CD4-positive, alpha-beta T cell treated with Interleukin-15 for 4 hours (primary cell): ENCODE data around the gene PAQR7.

ENCODE experiments used
- DNase-seq: peaks from one replicate; pipeline ENCODE4 v3.0.0-alpha.2; 2020; ENCODE audit warnings: low spot score

PAQR7 gene

DNA sequence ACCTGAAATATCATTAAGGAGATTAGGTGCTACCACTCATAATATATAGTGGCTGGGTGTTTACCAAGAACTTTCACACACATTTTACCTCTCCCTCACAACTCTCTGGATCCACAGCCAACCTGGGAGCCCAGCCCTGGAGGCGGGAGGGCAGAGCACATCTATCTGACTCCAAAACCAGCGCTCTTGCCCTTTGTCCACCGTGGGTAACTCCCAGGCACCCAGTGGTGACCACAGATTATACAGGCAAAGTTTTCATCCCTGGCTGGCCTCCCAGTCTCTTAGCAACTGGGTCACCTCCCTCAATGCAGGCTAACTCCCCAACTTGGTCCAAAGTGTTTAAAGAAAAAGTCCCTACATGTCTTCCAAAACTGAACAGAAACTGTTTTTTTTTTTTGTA lies 2.4 kb downstream of the PAQR7 start:
- DNase-seq = no peak

DNA sequence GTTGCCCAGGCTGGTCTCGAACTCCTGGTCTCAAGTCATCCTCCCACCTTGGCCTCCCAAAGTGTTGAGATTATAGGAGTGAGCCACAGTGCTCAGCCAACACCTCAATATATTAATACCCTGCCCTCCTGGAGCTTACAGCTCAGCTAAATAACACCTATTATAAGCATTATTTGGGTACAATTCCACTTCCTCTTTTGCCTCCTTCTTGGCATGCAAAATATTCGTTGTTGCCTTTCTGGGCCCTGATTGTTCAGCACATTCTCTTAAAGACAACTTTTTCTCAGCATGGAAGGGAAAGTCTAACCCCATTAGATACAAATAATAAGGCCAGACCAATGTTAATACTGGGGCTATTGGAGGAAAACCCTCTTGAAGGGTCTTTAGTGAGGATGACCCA lies 2.8 kb downstream of the PAQR7 start:
- DNase-seq = no peak

DNA sequence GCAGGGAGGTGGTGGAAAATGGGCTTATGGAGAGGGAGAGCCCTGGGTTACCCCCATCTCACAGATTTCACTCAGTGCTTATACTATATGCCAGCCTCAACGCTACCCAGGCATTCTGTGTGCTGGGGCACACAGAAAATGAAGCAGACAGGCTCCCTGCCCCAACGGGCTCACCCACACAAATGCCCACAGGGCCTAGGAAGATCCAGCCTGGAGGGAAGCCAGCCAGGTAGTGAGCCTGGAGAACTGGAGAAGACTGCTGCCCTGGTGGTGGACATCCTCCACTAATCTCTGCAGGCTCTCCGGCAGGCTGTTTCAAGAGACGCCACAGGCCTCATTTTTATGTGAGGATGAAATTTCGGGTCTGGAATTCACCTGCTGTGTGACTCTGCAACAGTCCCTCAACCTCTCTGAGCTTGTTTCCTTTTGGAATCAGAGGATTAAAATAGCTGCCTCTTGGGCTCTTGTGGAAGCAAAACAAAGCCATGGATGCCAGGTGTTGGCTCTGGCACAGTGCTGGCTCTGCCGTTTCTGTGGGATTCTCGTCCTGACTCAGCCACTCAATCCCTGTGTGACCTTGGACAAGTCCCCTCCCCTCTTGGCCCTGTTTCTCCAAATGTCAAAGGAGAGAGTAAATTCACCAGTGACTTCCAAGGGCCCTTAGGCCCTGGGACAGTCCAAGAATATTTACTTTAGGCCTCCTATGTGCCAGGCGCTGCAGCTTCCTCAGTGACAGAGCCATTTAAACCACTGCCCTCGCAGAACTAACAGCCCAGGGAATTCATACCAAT lies 3.6 kb downstream of the PAQR7 start:
- no peak for DNase-seq

DNA sequence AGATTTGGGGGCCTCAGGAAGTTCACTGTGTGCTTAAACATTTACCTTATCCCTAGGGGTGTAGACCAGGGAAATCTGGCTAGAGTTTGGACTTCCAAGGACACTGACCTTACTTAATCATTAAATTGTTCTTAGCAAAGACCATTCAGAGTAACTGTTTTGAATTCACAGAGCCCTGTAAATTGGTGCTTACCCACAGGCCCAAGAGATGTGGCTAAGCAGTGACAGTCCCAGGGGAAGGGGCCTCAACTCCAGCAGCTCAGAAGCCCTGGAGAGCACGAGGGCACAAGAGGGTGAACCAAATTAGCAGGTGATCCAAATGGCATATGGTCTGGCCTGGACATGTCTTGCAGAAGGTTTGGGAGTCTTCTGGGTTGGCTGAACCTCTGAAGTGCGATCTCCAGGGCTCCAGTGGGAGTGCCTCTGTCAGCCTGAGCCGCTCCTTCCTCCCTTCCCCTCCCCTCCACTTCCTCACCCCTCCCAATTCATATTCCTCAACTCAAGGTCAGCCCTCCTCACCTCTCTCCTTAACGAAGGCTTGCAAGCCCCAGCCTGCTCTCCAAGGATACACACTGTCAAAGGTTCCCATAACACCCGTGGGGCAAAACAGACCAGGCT lies 4.3 kb downstream of the PAQR7 start:
- no peak for DNase-seq

DNA sequence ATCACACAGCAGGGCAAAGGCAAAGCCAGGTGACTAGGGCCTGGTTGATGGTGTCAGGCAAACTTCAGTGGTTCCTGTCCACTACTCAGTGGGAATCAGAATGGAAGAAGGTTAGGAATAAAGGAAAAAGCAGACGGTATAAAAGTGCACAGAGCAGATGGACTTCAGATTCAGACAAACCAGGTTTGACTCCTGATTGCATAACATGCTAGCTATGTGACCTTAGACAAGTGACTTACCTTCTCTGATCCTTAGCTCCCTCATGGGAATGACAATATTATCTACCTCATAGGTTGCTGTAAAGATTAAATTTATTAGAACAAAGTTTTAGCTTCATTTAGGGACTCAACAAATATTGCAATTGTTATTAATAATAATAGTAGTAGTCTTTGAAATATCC lies 4.9 kb downstream of the PAQR7 start:
- no peak for DNase-seq

DNA sequence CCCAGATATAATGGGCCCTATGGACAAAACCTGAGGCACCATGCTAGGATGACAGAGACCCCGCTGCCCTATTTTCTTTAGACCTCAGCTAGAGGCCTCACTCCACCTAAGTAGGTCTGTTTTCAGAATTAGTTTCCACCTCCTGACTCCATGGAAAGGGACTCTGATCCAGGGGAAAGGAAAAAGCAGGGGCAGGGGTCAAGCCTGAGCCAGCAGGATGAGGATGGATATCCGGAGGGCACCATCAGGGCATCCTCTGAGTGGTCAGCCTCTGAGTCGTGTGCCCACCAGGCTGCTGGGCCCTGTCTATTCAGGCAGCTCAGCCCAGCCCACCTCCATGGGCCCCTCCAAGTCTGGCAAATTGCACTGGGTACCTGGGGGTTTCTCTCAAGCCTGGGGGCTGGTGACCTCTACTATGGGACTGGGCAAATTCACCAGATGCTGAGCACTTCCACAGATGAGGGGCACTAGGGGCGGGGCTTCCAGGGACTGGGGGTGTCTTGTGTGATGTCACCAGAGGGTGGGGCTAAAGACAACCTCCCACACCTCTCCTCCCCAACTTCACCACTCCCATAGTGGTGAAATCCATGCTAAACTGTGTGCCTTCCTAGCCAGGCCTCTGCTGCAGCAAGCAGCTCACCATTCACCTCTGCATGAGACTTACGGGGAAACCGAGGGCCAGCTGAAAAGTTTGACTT lies 5.5 kb downstream of the PAQR7 start:
- no peak for DNase-seq

DNA sequence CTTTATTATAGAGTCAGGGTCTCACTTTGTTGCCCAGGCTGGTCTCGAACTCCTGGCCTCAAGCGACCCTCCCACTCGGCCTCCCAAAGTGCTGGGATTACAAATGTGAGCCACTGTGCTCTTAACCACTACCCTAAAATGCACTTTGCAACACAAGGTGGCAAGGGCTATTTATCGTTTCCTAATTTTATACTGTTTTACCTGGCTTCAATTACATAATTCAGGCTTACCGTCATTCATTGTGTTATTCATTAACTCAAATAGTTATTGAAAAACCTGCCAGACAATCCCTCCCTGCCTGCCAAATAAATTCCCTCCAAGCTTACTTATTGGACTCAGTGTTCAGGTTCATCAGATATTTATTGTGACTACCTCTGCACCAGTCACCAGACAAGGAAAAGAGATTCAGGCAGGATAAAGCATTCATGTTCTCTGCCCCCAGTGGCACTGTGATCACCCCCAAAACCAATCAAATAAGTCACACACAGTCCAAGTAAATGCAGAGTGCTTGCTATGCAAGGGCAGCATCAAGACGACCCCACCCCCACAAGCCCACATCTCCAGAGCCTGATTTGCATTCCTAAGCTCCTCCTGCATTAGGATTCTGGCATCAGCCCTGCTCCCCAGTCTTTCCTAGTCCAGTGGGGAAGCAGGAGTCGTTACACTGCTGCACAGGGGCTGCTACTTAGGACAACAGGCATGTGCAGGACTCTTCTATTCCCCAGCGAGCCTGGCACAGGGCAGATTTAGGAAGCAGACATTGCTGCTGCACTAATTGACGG lies 8.1 kb downstream of the PAQR7 start:
- DNase-seq = no peak

DNA sequence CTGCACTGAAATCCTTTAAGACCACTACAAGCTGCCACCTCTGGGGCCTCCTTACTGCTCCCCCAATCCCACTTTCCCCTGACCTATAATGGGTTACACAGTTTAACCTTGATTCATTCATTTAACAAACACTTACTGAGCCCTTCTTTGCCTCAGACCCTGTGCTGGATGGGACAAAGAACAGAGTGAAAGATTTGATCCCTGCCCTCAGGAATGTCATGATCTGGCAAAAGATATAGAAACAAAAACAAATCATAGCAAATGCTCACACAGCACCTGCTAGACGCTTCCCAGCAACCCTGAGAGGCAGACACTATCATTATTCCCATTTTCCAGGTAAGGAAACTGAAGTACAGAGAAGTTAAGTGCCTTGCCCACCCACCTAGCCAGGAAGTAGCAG lies 9.2 kb downstream of the PAQR7 start:
- DNase-seq = no peak

DNA sequence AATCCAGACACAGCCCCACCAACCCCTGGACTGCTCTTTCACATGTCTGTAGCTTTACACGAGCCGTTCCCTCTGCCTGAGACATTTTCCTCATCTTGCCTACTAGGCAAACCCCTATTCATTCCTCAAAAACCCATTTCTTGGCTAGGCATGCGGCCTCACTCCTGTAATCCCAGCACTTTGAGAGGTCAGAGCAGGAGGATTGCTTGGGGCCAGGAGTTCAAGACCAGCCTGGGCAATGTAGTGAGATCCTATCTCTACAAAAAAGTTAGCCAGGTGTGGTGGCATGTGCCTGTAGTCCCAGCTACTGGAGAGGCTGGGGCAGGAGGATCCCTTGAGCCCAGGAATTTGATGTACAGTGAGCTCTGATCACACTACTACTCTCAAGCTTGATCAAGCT lies 11.1 kb downstream of the PAQR7 start:
- DNase-seq = no peak

DNA sequence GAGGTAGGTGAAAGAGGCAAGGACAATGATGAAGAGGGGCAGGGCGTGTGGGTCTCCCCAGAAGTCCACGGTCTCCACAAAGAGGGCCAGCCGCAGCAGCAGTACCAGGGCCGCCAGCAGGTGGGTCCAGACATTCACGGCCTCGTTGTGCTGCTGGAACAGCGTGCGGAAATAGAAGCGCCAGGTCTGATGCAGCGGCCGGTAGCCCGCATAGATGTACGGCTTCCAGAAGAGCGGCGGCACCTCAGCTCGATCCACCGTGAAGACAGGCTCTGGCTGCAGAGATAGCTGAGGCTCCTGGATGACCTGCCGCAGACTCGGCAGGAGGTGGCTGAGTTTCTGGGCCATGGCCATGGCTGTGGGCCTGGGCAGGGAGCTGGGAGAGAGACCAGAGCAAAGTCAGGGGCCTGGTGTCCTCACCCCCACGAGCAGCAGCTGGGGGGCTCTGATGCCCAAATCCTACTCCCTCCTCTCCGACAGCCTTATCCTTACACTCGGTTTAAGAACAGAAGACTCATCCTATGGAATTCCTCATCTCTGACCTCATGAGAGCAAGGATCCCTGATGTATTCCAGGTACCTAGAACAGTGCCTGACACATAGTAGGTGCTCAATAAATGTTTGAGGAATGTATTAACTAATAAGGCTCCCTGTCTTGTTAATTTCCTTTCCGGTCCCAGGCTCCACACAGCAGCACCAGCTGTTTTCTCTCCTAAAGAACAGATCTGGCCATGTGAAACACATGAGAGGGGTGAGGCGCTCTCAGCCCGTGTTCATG lies 11.8 kb downstream of the PAQR7 start:
- DNase-seq = no peak

DNA sequence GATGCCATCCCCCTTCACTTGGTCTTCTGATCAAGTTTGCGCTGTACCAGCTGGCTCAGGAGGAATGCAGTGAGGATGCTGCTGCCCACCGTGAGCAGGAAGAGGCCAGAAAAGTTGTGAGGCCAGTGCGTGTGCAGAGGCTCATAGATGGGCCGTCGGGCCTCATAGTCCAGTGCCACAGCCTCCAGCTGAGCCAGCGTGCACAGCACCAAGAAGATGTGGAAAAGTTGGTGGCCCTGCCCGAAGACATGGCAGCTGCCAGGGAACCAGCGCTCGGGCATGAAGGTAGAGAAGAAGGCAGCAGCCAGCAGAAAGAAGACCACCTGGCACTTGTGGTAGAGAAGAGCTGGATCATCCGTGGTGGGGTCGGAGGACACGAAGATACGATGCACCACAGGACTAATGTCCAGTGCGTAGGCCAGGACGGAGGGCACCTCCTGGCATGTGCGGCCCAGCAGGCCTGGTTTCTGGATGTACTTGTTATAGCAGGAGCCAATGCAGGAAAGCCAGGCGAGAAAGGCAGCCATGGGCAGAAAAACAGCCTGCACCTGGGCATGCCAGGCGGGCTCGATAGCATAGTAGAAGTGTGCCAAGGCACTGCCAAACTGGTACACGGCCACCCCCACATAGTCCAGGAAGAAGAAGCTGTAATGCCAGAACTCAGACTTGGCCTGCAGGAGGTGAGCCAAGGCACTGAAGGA lies 12.6 kb downstream of the PAQR7 start:
- DNase-seq = no peak

DNA sequence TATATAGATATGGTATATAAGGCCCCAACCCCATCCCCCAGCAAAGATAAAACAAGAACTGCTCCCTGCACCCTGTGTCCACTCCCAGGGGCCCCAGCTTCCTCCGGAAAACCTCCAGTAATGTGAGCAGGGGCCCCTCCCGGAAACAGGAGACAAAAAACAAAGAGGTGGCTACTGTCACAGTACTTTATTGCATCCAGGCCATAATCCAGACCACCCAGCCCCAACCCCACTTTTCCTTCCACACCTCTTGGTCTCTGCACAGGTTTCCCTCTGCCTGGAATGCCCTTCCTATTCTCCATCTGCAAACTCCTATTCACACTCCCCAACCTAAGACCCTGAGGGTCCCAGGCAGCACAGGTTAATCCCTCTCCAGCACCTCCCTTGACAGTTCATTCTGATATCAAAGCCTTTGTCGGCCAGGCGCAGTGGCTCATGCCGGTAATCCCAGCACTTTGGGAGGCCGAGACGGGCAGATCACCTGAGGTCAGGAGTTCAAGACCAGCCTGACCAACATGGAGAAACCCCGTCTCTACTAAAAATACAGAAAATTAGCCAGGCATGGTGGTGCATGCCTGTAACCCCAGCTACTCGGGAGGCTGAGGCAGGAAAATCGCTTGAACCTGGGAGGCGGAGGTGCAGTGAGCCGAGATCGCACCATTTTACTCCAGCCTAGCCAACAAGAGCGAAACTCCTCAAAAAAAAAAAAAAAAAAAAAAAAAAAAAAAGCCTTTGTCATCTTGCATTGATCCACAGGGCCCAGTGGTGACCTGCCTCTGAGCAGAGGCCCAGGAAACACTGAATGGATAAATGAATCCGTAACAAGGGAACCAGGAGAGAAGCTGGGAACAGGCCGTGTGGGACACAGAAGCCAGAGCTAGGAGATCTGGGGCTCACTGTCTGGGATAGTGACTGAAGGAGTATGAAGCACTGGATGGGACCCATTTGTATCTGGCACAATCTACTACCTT lies 13.9 kb downstream of the PAQR7 start:
- DNase-seq = no peak

DNA sequence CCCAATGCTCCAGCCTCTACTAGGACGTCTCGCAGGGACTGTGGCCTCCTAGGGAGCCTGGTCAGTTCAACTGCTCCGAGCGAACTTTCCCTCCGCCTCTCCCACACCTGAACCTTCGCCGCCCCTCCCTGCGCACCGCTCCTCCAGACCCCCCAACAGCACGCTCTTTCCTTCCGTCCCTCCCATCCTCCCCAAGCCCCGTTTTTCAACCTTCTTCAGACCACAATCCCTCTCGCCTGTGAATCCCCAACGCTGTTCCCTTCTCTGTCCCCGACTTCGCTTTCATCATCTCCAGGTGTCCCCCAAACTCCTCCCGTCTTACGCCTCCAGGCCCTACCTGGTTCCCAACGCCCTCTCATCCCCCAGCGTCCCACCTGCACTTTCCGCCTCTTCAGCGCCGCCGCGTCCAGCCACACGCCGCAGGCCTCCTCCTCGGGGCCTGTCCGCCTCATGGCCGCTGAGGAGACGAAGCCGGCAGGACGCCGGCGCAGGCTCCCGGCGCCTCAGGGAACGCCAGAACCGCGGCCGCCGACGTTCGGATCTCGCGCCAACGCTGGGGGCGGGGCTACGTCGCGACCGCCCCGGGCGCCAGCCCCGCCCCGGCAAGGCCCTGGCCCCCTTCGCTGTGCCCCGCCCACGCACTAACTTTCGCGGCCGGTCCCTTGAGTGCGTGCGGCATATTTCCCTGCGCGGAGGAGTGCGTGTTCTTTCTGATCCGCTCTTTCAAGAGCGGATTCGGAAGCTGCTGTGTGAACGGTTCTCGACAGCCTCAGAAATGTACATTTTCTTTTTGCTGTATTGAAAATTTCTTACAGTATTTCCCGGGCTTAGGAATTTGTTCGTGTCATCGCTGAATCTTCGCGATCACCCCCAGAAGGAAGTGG lies 16.4 kb downstream of the PAQR7 start, which contains the start of gene AUNIP:
TSS of gene AUNIP (minus strand) at position 552 of the 884 bp plus-strand sequence. CDS start at position 452, 100 bp downstream.
- peak; percentile 86 for DNase-seq

DNA sequence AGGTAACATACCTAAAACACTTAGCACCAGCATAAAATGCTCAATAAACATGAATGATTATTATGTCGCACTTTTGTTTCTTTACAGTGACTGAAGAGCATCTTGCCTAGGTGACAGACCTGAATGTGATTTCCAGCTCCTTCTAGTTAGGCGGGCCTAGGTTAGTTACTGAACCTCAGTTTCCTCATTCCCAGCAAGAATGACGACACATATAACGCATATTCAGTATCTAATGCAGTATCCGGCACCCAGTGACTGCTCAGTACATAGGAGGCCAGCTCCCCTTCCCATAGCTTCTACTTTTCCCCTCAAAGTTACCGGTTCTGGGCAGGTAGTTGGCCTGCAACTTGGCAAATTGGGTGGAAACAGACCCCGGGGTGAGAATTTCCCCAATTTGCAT lies 17.0 kb downstream of the PAQR7 start:
- DNase-seq = no peak

DNA sequence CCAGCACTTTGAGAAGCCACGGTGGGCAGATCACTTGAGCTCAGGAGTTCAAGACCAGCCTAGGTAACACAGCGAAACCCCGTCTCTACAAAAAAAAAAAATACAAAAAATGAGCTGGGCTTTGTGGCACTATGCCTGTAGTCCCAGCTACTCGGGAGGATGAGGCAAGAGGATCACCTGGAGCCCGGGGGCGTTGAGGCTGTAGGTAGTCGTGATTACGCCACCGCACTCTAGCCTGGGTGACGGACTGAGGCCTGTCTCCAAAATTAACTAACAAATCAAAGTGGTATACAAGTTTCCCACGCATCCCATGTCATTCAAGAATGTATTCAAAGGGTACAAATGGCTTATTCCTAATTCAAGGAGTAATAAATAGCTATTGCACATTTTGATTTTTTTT lies 18.7 kb downstream of the PAQR7 start:
- no peak for DNase-seq

DNA sequence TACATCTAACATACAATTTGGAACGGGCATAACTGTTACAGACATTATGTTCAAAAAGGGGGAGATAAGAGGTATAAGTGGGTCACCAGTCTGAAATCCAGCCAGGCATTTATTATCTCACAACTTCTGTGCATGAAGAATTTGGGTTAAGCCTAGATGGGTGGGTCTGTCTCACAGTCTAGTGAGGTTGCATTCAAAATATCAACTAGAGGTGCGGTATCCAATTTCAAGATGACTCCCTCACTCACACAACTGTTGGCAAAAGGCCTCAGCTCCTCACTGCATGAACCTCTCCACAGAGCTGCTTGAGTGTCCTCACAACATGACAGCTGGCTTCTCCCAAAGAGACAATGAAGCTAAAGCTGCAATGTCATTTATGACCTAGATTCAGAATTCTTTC lies 21.0 kb downstream of the PAQR7 start:
- DNase-seq = no peak

DNA sequence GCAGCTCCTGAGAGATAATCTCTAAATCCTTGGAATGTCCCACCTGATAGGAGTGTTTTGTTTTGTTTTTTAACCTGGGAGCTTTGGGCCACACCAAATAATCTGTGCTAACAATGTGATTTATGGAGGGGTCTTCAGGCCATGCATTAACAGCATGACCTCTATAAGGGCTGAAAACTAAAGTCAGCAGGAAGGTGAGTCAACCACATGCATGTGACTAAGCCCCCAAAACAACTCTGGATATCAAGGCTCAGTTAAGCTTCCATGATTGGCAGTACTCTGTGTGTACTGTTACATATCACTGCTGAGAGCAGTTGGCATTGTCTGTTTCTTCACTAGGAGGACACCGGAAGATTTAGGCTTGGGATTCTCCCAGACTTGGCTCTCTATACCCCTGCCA lies 27.0 kb downstream of the PAQR7 start:
- no peak for DNase-seq

DNA sequence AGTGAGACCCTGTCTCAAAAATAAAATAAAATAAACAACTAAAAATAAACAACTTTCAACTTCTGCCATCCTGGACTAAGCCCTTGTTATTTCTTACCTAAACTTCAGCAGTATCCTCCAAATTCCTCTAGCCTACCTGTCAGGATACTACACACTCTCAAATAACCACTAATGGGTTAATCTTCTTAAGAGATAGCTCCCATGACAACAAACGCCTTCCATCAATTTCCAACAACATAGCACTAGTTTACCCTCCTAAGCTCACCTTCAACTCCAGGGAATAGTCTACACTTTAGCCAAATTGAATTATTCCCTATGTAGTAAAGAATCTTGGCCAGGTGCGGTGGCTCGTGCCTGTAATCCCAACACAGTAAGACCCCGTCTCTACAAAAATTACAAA lies 27.6 kb downstream of the PAQR7 start:
- no peak for DNase-seq

DNA sequence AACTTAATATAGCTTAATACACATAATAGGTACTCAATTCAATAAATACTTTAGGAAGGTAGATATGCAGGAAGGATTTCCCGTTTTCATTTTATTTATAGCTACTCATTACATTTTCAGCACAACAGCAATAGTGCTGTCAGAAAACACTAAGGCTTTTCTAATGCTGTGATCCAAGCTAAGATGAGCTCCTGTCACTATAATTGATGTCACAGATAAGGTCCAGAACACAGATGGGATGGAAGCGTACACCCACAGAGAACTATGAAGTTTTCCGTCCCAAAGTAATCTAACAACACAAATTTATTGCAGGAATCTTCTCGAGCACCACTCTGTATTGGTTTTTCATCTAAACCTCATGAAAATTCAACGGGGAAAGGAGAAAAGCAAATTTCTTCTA lies 29.8 kb downstream of the PAQR7 start:
- DNase-seq = no peak
